ENCODE results near the gene HADHA.

Gene HADHA

GRCh38 chr2:26244309-26245230 lies at the start of gene HADHA, which contains the start of gene HADHB:
TSS of gene HADHA (minus strand) at chr2:26244632. CDS start at chr2:26244596, 36 bp downstream.
TSS of gene HADHB (plus strand) at chr2:26244939. CDS start at chr2:26254255, 9,316 bp downstream.
- H3K27me3 ChIP-seq (ENCODE audit: insufficient read depth, low read length): no peaks in the 10 kb centered on the region
- H3K36me3 ChIP-seq (ENCODE audit: insufficient read depth, low read length): no peaks in the 10 kb centered on the region
- H3K4me1 ChIP-seq (ENCODE audit: control insufficient read depth, insufficient read depth, low read length, unreplicated experiment): peaks cover 38% of the 10 kb centered on the region
- H3K27ac ChIP-seq (ENCODE audit: low read depth, low read length): peak within 1 kb of the TSS; percentile 90
- peak within 1 kb of the TSS; percentile 95 for H3K4me3 ChIP-seq (ENCODE audit: low read depth, low read length)
- peak within 1 kb of the TSS; percentile 95 for H2AFZ ChIP-seq (ENCODE audit: low read length, unreplicated experiment)
- H3K79me2 ChIP-seq (ENCODE audit: control insufficient read depth, insufficient read depth, low read length, unreplicated experiment): peaks cover 95% of the 10 kb centered on the region

GRCh38 chr2:26292646-26293045 lies 48.2 kb upstream of the HADHA start:
- no peaks in the 10 kb centered on the region for H3K79me2 ChIP-seq (ENCODE audit: control insufficient read depth, insufficient read depth, low read length, unreplicated experiment)
- H3K4me3 ChIP-seq (ENCODE audit: low read depth, low read length): no peak overlapping the region
- no peaks in the 10 kb centered on the region for H3K27me3 ChIP-seq (ENCODE audit: insufficient read depth, low read length)
- H3K27ac ChIP-seq (ENCODE audit: low read depth, low read length): peak overlapping the region; percentile 25
- H3K4me1 ChIP-seq (ENCODE audit: control insufficient read depth, insufficient read depth, low read length, unreplicated experiment): peaks cover 9% of the 10 kb centered on the region
- H3K36me3 ChIP-seq (ENCODE audit: insufficient read depth, low read length): no peaks in the 10 kb centered on the region
- H2AFZ ChIP-seq (ENCODE audit: low read length, unreplicated experiment): no peak overlapping the region

- Histone ChIP-seq H2AFZ (ENCODE audit: low read length, unreplicated experiment) (no peak overlapping the region), H3K4me3 (ENCODE audit: low read depth, low read length) (no peak overlapping the region), H3K27me3 (ENCODE audit: insufficient read depth, low read length) (no peaks in the 10 kb centered on the region), H3K36me3 (ENCODE audit: insufficient read depth, low read length) (0 out of 2 replicates have a peak, but pooled peaks cover 3% of the 10 kb centered on the region), H3K79me2 (ENCODE audit: control insufficient read depth, insufficient read depth, low read length, unreplicated experiment) (no peaks in the 10 kb centered on the region), H3K4me1 (ENCODE audit: control insufficient read depth, insufficient read depth, low read length, unreplicated experiment) (peaks cover 9% of the 10 kb centered on the region), H3K27ac (ENCODE audit: low read depth, low read length) (no peak overlapping the region)
These were observed 45.6 kb upstream of the HADHA start for GRCh38 chr2:26290001-26290400.

GRCh38 chr2:26285931-26286330 lies 41.5 kb upstream of the HADHA start:
- H3K27me3 ChIP-seq (ENCODE audit: insufficient read depth, low read length): no peaks in the 10 kb centered on the region
- no peak overlapping the region for H2AFZ ChIP-seq (ENCODE audit: low read length, unreplicated experiment)
- peaks cover 8% of the 10 kb centered on the region for H3K4me1 ChIP-seq (ENCODE audit: control insufficient read depth, insufficient read depth, low read length, unreplicated experiment)
- H3K4me3 ChIP-seq (ENCODE audit: low read depth, low read length): no peak overlapping the region
- H3K79me2 ChIP-seq (ENCODE audit: control insufficient read depth, insufficient read depth, low read length, unreplicated experiment): no peaks in the 10 kb centered on the region
- no peak overlapping the region for H3K27ac ChIP-seq (ENCODE audit: low read depth, low read length)
- H3K36me3 ChIP-seq (ENCODE audit: insufficient read depth, low read length): peaks cover 12% of the 10 kb centered on the region

- H2AFZ ChIP-seq (ENCODE audit: low read length, unreplicated experiment): no peak overlapping the region
These were observed 39.7 kb upstream of the HADHA start for GRCh38 chr2:26284132-26284531.

GRCh38 chr2:26283606-26284005 lies 39.2 kb upstream of the HADHA start:
- Histone ChIP-seq H2AFZ (ENCODE audit: low read length, unreplicated experiment) (no peak overlapping the region), H3K4me3 (ENCODE audit: low read depth, low read length) (no peak overlapping the region), H3K36me3 (ENCODE audit: insufficient read depth, low read length) (peaks cover 20% of the 10 kb centered on the region), H3K79me2 (ENCODE audit: control insufficient read depth, insufficient read depth, low read length, unreplicated experiment) (no peaks in the 10 kb centered on the region), H3K4me1 (ENCODE audit: control insufficient read depth, insufficient read depth, low read length, unreplicated experiment) (peaks cover 8% of the 10 kb centered on the region), H3K27me3 (ENCODE audit: insufficient read depth, low read length) (no peaks in the 10 kb centered on the region), H3K27ac (ENCODE audit: low read depth, low read length) (peak overlapping the region; percentile 49)

More at GRCh38 chr2:26284132-26284531, 39.7 kb upstream of the HADHA start:
- Histone ChIP-seq H3K79me2 (ENCODE audit: control insufficient read depth, insufficient read depth, low read length, unreplicated experiment) (no peaks in the 10 kb centered on the region), H3K27ac (ENCODE audit: low read depth, low read length) (peak overlapping the region; percentile 49), H3K27me3 (ENCODE audit: insufficient read depth, low read length) (no peaks in the 10 kb centered on the region), H3K4me1 (ENCODE audit: control insufficient read depth, insufficient read depth, low read length, unreplicated experiment) (peaks cover 8% of the 10 kb centered on the region), H3K36me3 (ENCODE audit: insufficient read depth, low read length) (peaks cover 16% of the 10 kb centered on the region), H3K4me3 (ENCODE audit: low read depth, low read length) (no peak overlapping the region)

GRCh38 chr2:26281226-26281625 lies 36.8 kb upstream of the HADHA start:
- H3K79me2 ChIP-seq (ENCODE audit: control insufficient read depth, insufficient read depth, low read length, unreplicated experiment): no peaks in the 10 kb centered on the region
- no peak overlapping the region for H3K4me3 ChIP-seq (ENCODE audit: low read depth, low read length)
- peaks cover 29% of the 10 kb centered on the region for H3K36me3 ChIP-seq (ENCODE audit: insufficient read depth, low read length)
- H3K4me1 ChIP-seq (ENCODE audit: control insufficient read depth, insufficient read depth, low read length, unreplicated experiment): peaks cover 8% of the 10 kb centered on the region
- H2AFZ ChIP-seq (ENCODE audit: low read length, unreplicated experiment): no peak overlapping the region
- H3K27ac ChIP-seq (ENCODE audit: low read depth, low read length): no peak overlapping the region
- H3K27me3 ChIP-seq (ENCODE audit: insufficient read depth, low read length): no peaks in the 10 kb centered on the region

- Histone ChIP-seq H2AFZ (ENCODE audit: low read length, unreplicated experiment) (no peak overlapping the region), H3K27ac (ENCODE audit: low read depth, low read length) (no peak overlapping the region), H3K4me3 (ENCODE audit: low read depth, low read length) (no peak overlapping the region), H3K79me2 (ENCODE audit: control insufficient read depth, insufficient read depth, low read length, unreplicated experiment) (no peaks in the 10 kb centered on the region), H3K36me3 (ENCODE audit: insufficient read depth, low read length) (peaks cover 26% of the 10 kb centered on the region), H3K4me1 (ENCODE audit: control insufficient read depth, insufficient read depth, low read length, unreplicated experiment) (peaks cover 11% of the 10 kb centered on the region), H3K27me3 (ENCODE audit: insufficient read depth, low read length) (no peaks in the 10 kb centered on the region)
These were observed 35.5 kb upstream of the HADHA start for GRCh38 chr2:26279886-26280285.

GRCh38 chr2:26276484-26277227 lies 32.2 kb upstream of the HADHA start:
- peaks cover 22% of the 10 kb centered on the region for H3K36me3 ChIP-seq (ENCODE audit: insufficient read depth, low read length)
- H3K4me1 ChIP-seq (ENCODE audit: control insufficient read depth, insufficient read depth, low read length, unreplicated experiment): peaks cover 19% of the 10 kb centered on the region
- no peak overlapping the region for H3K27ac ChIP-seq (ENCODE audit: low read depth, low read length)
- H3K79me2 ChIP-seq (ENCODE audit: control insufficient read depth, insufficient read depth, low read length, unreplicated experiment): no peaks in the 10 kb centered on the region
- H3K4me3 ChIP-seq (ENCODE audit: low read depth, low read length): no peak overlapping the region
- H3K27me3 ChIP-seq (ENCODE audit: insufficient read depth, low read length): no peaks in the 10 kb centered on the region
- no peak overlapping the region for H2AFZ ChIP-seq (ENCODE audit: low read length, unreplicated experiment)

- H3K27me3 ChIP-seq (ENCODE audit: insufficient read depth, low read length): no peaks in the 10 kb centered on the region
- peaks cover 36% of the 10 kb centered on the region for H3K4me1 ChIP-seq (ENCODE audit: control insufficient read depth, insufficient read depth, low read length, unreplicated experiment)
- H3K36me3 ChIP-seq (ENCODE audit: insufficient read depth, low read length): peaks cover 13% of the 10 kb centered on the region
- no peaks in the 10 kb centered on the region for H3K79me2 ChIP-seq (ENCODE audit: control insufficient read depth, insufficient read depth, low read length, unreplicated experiment)
- H3K4me3 ChIP-seq (ENCODE audit: low read depth, low read length): peak overlapping the region; percentile 54; the same call in 1 of the 2 replicates
- H2AFZ ChIP-seq (ENCODE audit: low read length, unreplicated experiment): no peak overlapping the region
- peak overlapping the region; percentile 87 for H3K27ac ChIP-seq (ENCODE audit: low read depth, low read length)
These were observed 29.7 kb upstream of the HADHA start for GRCh38 chr2:26274058-26274613.

All from ACC112 (cell line).